Adipocyte (in vitro differentiated cells): ENCODE measurements around the gene CHKA.

Experiments
- DNase-seq: peaks from one replicate; pipeline ENCODE4 v3.0.0-alpha.2; 2015; ENCODE audit warnings: low read depth
- H3K27me3 ChIP-seq: replicated peaks from 2 replicates; pipeline ENCODE4 v1.7.0; 2013; ENCODE audit warnings: mild to moderate bottlenecking, low read length, moderate library complexity; ENCODE audit not compliant: control insufficient read depth, insufficient read depth
- H3K36me3 ChIP-seq: 2 replicates; pipeline ENCODE4 v1.7.0; 2013; ENCODE audit warnings: low read length, mild to moderate bottlenecking, moderate library complexity; ENCODE audit not compliant: control insufficient read depth, insufficient read depth, severe bottlenecking
- H3K4me1 ChIP-seq: 2 replicates; pipeline ENCODE4 v1.7.0; 2013; ENCODE audit warnings: mild to moderate bottlenecking, low read length, moderate library complexity; ENCODE audit not compliant: control insufficient read depth, insufficient read depth
- H3K4me3 ChIP-seq: 2 replicates; pipeline ENCODE4 v1.7.0; 2013; ENCODE audit warnings: mild to moderate bottlenecking, low read length, moderate library complexity
- H3K9ac ChIP-seq: 2 replicates; pipeline ENCODE4 v1.7.0; 2013; ENCODE audit warnings: mild to moderate bottlenecking, low read length, moderate library complexity
- H3K9me3 ChIP-seq: 2 replicates; pipeline ENCODE4 v1.7.0; 2013; ENCODE audit warnings: mild to moderate bottlenecking, low read length, moderate library complexity; ENCODE audit not compliant: control insufficient read depth

CHKA gene

DNA sequence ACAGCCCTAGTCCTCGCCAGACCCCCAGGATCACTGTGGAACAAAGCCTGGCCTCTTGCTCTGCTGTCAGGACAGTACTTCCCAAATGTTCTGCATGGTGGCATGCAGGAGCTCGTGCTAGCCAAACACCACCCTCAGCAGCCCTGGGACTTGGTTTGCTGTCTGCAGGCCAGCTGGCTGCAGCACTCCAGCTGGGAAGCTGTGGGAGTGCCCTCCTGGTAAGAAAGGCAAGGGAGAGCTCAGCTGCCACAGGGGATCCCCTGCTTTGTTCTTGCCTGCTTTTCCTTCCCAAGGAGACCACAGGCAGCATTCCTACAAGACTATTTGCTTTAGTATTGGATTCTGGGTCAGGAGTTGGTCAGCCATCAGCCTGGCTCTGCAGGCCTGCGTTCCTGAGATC is 54.4 kb downstream of the CHKA start:
- DNase-seq: no peak
- H3K9me3 ChIP-seq: no peaks in the 10 kb centered on the region
- no peak overlapping the region for H3K9ac ChIP-seq
- peaks cover 98% of the 10 kb centered on the region for H3K36me3 ChIP-seq
- H3K27me3 ChIP-seq: no peaks in the 10 kb centered on the region
- no peaks in the 10 kb centered on the region for H3K4me1 ChIP-seq
- no peak overlapping the region for H3K4me3 ChIP-seq

DNA sequence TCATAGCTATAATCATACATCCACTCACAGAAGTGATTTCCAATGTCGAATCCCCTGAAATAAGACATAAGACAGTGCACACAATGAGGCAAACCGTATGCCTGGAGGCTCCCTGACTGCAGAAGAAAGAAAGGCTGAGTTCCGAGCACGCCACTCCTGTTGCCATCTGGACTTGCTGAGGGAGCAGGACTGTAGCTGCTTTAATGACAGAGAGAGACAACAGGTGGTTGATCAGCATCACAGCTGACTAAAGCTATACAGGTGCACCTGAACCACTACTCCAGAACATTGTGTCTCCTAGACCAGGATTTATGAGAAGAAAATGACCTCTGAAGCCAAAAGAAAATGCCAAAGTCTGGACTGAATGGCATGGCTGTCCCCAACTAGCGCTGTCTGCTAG is 55.3 kb downstream of the CHKA start:
- no peaks in the 10 kb centered on the region for H3K4me1 ChIP-seq
- no peak overlapping the region for H3K4me3 ChIP-seq
- peaks cover 97% of the 10 kb centered on the region for H3K36me3 ChIP-seq
- H3K27me3 ChIP-seq: no peaks in the 10 kb centered on the region
- no peak overlapping the region for H3K9ac ChIP-seq
- H3K9me3 ChIP-seq: no peaks in the 10 kb centered on the region
- DNase-seq: no peak

- no peak overlapping the region for H3K4me3 ChIP-seq
- H3K4me1 ChIP-seq: no peaks in the 10 kb centered on the region
- no peaks in the 10 kb centered on the region for H3K27me3 ChIP-seq
- no peaks in the 10 kb centered on the region for H3K9me3 ChIP-seq
- DNase-seq: no peak
- no peak overlapping the region for H3K9ac ChIP-seq
- peaks cover 93% of the 10 kb centered on the region for H3K36me3 ChIP-seq
These were observed 56.3 kb downstream of the CHKA start for GRCh38 chr11:68064926-68065325.

- H3K4me3 ChIP-seq: no peak overlapping the region
- no peak overlapping the region for H3K9ac ChIP-seq
- H3K36me3 ChIP-seq: peaks cover 83% of the 10 kb centered on the region
These were observed 59.7 kb downstream of the CHKA start for GRCh38 chr11:68061508-68061907.

DNA sequence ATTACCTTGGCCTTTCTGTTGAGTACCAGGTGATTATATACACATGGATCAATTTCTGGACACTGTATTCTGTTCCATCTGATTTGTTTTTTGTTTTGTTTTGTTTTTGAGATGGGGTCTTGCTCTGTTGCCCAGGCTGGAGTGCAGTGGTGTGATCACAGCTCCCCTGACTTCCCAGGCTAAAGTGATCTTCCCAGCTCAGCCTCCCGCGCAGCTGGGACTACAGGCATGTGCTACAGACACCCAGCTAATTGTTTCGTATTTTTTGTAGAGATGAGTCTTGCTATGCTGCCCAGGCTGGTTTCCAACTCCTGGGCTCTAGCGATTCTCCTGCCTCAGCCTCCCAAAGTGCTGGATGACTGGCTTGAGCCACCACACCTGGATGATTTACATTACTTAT is 63.4 kb downstream of the CHKA start:
- Histone ChIP-seq H3K9ac (no peak overlapping the region), H3K36me3 (peaks cover 54% of the 10 kb centered on the region), H3K9me3 (no peaks in the 10 kb centered on the region), H3K4me1 (no peaks in the 10 kb centered on the region), H3K27me3 (no peaks in the 10 kb centered on the region), H3K4me3 (no peak overlapping the region)
- DNase-seq: no peak

More at GRCh38 chr11:68061508-68061907, 59.7 kb downstream of the CHKA start:
- DNase-seq: no peak
- Histone ChIP-seq H3K4me1 (no peaks in the 10 kb centered on the region), H3K27me3 (no peaks in the 10 kb centered on the region), H3K9me3 (no peaks in the 10 kb centered on the region)

DNA sequence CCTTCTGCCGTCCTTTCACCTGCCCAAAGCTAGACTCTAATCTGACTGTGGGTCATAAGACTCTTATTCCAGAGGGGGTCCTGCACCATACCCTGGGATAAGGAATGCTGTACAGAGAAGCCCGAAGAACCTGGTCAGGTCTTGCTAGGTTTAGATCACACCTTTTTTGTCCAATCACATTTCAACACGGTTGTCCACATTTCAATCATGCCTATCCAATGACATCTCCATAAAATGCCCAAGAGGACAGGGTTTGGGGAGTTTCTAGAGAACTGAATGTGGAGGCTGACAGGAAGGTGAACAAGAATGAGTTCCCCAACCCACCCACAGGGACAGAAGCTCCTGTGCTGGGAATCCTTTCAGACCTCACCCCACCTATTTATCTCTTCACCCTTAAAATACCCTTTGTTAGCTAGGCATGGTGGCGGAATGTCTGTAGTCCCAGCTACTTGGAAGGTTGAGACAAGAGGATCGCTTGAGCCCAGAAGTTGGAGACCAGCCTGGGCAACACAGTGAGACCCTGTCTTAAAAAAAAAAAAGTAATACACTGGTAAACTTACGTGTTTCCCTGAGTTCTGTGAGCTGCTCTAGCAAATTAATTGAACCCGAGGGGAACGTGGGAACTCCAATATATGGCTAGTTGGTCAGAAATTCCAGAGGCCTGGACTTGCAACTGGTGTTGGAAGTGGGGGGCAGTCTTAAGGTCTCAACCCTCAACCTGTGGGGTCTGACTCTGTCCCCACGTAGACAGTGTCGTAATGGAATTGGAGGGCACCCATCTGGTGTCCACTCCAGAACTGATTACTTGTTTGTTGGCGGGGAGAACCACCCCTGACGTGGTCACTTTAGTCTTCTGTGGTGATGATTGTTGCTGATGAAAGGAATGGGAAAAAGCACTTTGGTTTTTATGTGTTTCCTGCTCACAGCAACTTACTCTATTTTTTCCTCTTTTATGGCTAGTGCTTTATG is 64.6 kb downstream of the CHKA start:
- no peaks in the 10 kb centered on the region for H3K27me3 ChIP-seq
- peaks cover 51% of the 10 kb centered on the region for H3K36me3 ChIP-seq
- no peak overlapping the region for H3K9ac ChIP-seq
- DNase-seq: no peak
- no peaks in the 10 kb centered on the region for H3K4me1 ChIP-seq
- no peaks in the 10 kb centered on the region for H3K9me3 ChIP-seq
- H3K4me3 ChIP-seq: no peak overlapping the region

DNA sequence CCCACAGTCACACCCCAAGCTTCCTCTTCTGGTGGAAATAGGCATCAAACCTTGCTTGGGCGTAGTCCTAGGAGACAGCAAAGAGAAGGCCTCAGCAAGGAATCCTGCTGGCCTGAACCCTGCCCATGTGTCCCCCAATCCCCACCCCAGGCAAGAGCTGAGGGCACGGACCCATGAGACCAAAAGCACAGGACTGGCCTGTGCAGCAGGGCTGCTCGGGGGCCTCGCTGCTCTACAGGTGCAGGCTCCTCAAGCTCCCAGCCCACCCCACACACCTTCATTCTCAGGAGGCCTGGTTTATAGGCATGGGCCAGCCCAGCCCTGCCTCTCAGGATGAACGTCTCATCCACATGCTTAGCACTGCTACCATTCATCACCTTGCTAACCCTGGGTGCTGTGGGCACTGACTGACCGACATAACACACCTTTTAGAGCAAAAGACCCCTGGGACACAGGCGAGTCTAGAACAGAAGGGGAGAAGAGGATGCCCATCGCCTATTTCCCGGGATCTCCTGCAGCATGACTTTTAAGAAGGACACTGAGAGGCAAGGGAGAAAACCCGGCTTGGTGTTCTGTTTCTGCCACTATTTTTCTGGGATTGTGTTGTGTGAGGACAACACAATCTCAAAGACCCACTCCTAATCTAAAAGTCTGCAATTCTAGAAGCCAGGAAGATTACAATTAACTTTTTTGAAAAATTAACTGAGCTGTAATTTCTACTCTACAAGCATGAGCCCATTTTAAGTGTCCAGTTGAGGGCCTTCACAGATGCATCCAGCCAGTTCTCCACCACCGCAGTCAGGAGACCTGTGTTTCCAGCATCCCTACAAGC is 67.0 kb downstream of the CHKA start:
- DNase-seq: no peak
- Histone ChIP-seq H3K27me3 (no peaks in the 10 kb centered on the region), H3K9me3 (no peaks in the 10 kb centered on the region), H3K9ac (no peak overlapping the region), H3K4me3 (no peak overlapping the region), H3K4me1 (no peaks in the 10 kb centered on the region), H3K36me3 (peaks cover 53% of the 10 kb centered on the region)

GRCh38 chr11:68053117-68053516 is 68.1 kb downstream of the CHKA start:
- Histone ChIP-seq H3K9ac (no peak overlapping the region), H3K4me3 (no peak overlapping the region), H3K4me1 (no peaks in the 10 kb centered on the region), H3K36me3 (peaks cover 50% of the 10 kb centered on the region), H3K9me3 (no peaks in the 10 kb centered on the region), H3K27me3 (no peaks in the 10 kb centered on the region)
- no peak for DNase-seq

- peaks cover 45% of the 10 kb centered on the region for H3K36me3 ChIP-seq
- H3K4me1 ChIP-seq: no peaks in the 10 kb centered on the region
These were observed 68.9 kb downstream of the CHKA start for GRCh38 chr11:68052137-68052873.

GRCh38 chr11:68051191-68052136 is 69.7 kb downstream of the CHKA start:
- H3K36me3 ChIP-seq: peaks cover 45% of the 10 kb centered on the region
- no peaks in the 10 kb centered on the region for H3K9me3 ChIP-seq
- no peaks in the 10 kb centered on the region for H3K27me3 ChIP-seq
- H3K4me3 ChIP-seq: no peak overlapping the region
- no peak for DNase-seq
- H3K9ac ChIP-seq: no peak overlapping the region
- H3K4me1 ChIP-seq: no peaks in the 10 kb centered on the region

More at GRCh38 chr11:68052137-68052873, 68.9 kb downstream of the CHKA start:
- DNase-seq: no peak
- H3K9me3 ChIP-seq: no peaks in the 10 kb centered on the region
- H3K9ac ChIP-seq: no peak overlapping the region
- no peaks in the 10 kb centered on the region for H3K27me3 ChIP-seq
- no peak overlapping the region for H3K4me3 ChIP-seq
